HG03064 (cell line): Measurements from ENCODE around the gene IRX2.

ENCODE experiments used
- ATAC-seq: cut with Tn5 transposase; IDR thresholded peaks from one replicate; pipeline ENCODE4 v1.9.1; 2021; ENCODE audit warnings: low read depth; ENCODE audit not compliant: unreplicated experiment

The IRX2 gene

GRCh38 chr5:2751592-2752021, at the start of gene IRX2:
IRX2 (minus strand) TSS chr5:2751677; CDS start chr5:2751413, 264 bp downstream.
- ATAC-seq: no peak

GRCh38 chr5:2800035-2800434, 48.6 kb upstream of the IRX2 start:
- no peak for ATAC-seq

- ATAC-seq: no peak
Observed at GRCh38 chr5:2797981-2798380, 46.5 kb upstream of the IRX2 start.

DNA sequence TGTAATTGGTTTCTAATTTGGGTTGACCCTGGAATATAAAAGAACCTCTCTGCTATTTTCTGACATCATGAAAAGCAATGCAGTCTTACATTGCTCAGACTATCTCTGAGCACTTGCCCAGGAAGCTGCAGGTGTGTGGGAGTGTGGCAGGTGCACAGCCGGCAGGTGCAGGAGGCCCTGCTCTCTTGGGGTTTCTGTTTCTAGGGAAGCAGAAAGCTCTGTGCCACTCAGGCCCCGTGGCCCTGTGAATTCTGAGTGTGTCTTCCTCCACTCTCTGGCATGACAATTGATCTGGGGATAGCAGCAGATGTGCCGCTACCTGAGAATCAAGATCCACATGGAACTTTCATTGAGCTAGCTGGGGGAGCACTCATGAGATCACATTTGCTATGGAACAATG, 45.7 kb upstream of the IRX2 start:
- ATAC-seq: no peak

GRCh38 chr5:2783223-2783622, 31.7 kb upstream of the IRX2 start:
- no peak for ATAC-seq

- no peak for ATAC-seq
Observed at GRCh38 chr5:2782658-2783057, 31.2 kb upstream of the IRX2 start.

- no peak for ATAC-seq
Observed at GRCh38 chr5:2780421-2781171, 29.1 kb upstream of the IRX2 start.

- ATAC-seq: no peak
Observed at GRCh38 chr5:2779459-2779858, 28.0 kb upstream of the IRX2 start.

DNA sequence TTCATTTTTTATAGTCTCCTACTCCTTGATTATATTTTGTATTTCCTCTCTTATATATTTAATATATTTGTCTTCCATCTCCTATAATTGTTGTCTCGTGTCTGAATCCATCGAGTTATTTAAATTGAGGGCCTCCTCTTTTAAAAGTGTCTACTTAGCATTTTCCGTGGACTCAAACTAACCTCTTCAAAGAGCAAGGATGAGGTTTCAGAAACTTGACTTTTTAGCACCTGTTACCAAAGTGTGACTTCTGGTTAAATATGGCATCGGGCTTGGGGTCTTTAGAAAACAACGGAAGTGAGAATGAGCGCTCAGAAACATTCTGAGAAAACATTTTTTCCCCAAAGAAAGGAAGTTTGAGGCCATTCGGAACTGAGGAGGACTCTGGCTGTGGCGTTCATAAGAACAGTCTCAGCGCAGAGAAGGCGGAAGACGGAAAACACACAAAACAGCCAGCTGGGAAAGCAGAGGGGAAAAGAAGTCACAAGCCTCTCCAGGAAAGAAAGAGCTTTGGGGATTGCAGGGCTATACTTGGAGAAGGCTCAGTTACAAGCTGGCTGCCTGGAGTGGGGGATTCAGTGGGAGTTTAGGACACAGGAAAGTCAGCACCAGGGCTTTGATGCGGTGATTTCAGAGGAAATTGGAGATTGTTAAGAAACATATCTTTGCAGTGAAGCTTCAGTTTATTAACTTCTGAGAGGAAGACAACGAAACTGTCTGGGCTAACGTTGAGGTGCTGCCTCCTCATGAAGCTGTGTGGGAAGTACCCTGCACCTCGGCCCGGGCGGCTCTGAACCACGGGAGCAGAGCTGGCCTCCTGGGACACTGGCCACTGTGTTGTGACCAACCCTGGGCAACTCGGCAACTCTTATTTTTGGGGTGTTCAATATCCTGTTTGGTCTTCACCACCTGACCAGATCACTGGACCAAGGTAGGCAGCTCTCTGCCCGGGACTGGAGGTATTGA, 25.1 kb upstream of the IRX2 start:
- ATAC-seq: no peak

DNA sequence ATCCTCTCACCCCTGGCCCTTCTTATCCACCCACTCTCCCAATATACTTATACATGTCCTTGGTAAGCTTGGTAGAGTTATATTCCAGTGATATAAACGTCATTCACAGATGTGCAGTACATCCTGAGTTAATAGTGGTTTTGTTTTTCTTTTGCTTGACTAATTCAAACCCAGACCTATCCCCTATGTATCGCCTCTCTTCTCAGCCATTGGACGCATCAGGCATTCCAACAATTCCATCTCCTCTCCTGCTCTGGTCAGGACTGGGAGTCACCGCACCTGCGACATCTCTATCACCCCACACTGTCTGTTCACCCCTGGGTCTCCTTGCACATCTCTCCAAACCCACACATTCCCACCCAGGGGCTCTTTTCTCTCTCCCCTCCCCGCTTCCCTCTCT, 21.9 kb upstream of the IRX2 start:
- no peak for ATAC-seq

DNA sequence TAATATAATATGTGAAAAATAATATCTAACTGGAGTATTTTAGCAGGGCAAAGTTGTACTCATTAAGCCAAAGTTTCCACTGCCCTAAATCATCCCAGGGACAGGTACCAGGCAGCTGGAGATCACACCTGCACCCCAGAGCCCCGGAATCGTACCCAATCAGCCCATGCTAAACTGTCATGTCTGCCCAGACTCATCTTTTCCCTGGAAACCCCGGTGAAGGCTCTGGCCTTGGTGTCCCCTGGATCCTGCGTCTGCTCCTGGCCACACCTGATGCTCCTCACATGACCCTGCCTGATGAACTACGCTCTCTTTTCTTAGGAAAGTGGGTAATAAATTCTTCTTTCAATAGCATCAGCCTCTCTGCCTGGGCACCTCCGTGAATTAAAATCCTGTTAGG, 15.6 kb upstream of the IRX2 start:
- ATAC-seq: no peak

DNA sequence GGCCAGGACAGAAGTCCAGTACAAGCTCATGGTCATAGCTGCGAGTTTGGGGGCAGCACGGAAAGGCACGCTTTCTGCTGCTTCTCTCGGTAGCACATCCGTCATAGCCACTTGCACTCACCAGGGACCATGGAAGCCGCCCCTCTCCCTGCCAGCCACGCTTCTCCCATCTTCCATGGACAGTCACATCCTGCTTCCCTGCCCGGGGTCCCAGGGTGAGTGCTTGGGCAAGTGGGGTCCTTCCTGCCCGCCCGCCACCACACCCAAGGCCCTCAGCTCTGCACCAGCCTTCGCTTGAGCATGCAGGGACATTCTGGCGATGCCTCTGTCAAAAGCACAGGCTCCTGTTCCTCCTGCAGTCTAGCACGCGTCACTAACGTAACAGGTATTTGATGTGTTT, 13.1 kb upstream of the IRX2 start:
- ATAC-seq: no peak

DNA sequence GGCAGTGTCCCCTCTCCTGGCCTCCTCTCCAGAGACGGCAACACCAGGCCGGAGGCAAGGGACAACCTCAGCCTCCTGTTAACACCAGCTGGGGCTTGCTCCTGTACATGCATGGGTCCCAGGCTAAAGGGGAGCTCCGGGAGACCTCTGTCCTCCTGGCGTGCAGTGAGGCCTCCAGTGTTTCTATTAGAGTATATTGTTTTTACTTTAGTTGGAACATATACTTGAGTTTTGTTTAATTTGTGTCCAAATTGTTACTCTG, 12.0 kb upstream of the IRX2 start:
- no peak for ATAC-seq

DNA sequence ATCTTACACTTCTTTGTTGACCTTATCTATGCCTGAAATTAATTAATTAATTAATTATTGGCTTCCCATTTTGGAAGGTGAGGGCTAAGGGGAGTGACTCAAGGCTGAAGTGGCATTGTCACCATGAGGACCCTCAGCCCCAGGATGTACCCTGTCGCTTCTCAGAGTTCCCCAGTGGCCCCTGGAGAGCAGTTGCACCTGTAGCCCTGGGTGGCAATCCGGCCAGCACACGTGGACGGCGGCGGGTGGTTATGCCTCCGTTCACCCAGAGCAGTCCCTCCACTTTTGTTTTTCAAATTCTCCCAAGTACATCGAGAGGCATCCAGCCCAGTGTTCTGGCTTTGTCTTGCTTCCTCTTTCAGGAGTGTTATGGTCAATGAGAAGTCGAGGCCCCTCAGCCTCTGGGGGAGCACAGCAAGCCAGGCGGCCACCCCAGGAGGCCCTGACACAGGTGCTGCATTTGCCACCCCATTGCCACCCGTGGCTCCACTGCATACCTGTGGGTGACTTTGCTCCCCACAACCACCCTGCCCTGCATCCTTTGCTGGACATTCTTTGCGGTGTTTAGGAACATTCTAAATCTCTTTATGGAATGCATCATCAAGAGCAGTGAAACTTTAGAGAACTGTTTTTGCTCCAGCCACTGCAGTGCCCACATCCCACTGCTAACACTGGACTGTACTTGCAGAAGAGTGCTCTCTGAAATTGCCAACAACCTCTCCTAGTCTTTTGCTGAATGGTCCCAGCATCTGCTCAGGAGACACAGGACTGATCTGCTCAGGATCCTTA, 11.5 kb upstream of the IRX2 start:
- no peak for ATAC-seq

- no peak for ATAC-seq
Observed at GRCh38 chr5:2761921-2762488, 10.5 kb upstream of the IRX2 start.

GRCh38 chr5:2759696-2760461, 8.4 kb upstream of the IRX2 start:
- no peak for ATAC-seq

DNA sequence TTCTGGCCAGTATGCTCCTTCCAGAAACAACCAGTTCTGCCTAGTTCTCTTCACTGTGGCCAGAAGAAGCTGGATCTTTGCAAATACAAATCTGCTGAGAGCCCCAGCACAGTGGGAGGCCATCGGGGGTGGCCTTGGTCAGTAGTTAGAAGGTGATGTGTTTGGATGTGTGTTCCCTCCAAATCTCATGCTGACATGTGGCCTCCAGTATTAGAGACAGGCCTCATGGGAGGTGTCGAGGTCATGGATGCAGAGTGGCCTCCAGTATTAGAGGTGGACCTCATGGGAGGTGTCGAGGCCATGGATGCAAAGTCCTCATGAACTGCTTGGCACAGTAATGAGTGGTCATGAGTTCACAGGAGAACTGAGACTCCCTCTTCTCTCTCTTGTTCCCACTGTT, 7.6 kb upstream of the IRX2 start:
- ATAC-seq: no peak

DNA sequence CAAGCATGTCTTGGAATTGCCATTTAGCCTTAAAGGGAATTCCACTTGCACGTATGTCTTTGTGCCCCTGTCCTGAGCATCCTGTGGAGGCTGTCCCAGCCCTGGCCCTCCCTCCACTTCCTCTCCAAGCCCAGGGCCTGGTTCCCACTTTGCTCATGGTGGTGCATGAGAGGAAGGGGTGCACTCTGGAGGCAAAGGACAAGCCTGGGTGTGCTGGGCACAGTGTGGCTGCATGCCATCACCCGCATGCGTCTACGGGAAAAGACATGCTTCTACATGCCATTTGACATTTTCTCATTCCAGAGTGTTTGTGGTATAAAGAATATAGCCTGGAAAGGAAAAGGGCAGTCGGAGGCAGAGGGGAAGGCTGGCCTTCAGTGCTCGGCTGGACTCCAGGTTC, 7.2 kb upstream of the IRX2 start:
- no peak for ATAC-seq

- ATAC-seq: no peak
Observed at GRCh38 chr5:2757563-2758351, 6.3 kb upstream of the IRX2 start.
